EH (cell line): ENCODE measurements around the gene GPR141.
"Not testable (repeated sequence)": the region's sequence is repeated elsewhere in the genome, so short reads cannot be mapped to it uniquely, and the experiment has no call there.

Experiments used
- DNase-seq: peaks from one replicate; pipeline ENCODE4 v3.0.0-alpha.2; 2015; ENCODE audit warnings: low read depth

GPR141 gene

DNA sequence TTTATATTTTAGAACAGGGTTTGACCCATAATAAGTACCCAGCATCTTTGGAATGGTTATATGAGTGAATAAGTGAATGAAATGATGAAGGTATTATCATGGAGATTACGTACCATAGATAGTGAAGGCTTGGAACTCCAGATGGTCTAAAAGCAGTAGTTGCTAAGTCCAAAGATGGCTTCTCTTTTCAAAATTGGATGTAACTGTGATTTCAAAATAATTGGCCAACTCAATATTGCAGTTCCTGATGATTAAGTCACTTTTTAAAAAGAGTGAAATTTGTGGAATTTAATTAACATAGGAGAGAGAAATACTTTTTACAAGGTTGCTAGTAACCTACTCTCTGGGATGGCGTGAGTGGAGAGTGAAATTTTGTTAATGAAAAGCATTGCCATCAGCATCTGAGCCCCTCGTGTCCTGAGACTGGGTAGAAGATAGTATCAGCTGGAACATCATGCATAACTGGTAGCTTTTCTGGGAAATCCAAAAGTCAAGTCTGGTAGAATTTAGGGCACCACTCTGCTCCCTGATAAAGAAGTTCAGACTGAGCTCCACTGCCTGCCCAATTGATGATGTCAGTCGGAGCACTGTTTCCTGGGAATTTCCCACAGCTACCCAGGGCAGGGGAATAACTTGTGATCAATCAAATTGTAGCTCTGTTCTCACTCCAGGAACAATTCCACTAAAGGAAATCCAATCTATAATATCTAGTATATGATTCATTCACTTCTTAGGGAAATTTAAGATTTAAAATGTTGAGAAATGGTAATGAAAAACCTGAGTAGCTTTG lies 3.2 kb downstream of the GPR141 start:
- no peak for DNase-seq

DNA sequence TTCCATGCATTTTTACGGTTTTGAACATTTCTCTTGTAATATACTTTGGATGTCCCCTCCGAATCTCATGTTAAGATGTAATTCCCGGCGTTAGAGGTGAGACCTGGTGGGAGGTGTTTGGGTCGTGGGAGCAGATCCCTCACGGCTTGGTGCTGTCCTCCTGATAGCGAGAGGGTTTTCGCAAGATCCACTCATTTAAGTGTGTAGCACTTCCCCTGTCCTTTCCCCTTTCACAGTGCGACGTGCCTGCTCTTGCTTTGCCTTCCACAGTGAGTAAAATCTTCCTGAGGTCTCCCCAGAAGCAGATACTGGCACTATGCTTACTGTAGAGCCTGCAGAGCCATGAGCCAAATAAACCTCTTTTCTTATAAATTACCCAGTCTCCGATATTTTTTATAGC lies 6.6 kb downstream of the GPR141 start:
- DNase-seq: no peak

GRCh38 chr7:37694208-37695094 lies 10.9 kb downstream of the GPR141 start:
- DNase-seq: no peak

DNA sequence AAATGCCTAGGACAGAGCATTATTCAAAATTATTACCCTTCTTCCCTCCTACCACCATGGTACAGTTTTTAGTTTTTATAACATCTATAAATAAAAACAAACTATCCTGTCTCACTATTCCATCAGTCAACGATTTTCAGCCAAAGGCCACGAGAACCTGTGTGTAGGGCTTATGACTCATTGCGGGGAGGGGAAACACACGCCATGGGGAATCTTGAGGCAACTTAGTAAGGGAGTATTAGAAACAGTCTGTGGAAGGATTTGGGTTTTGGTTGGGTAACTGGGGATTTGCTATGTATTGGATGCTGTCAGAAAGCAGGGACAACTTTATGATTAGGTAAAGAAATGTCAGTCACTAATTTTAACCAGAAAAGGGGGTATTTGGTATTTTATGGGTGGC lies 14.7 kb downstream of the GPR141 start:
- no peak for DNase-seq

DNA sequence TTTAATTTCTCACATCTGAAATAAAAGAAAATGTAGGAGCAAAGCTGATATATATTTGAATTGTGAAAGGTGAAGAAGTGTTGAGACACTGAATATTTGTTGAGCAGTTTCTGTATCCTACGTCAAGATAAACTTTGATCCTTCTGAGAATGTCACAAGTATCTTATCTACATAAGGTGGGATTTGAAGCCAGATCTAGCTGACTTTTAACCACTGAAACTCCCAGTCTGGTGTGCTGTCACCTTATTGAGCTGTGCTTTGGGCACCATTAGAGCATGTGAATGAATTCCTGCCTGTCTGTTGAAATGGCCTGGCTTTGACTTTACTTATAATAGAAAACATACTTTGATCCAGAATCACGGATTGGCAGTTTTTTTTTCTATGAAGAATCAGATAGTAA lies 15.2 kb downstream of the GPR141 start:
- no peak for DNase-seq

GRCh38 chr7:37701769-37702168 lies 18.2 kb downstream of the GPR141 start:
- no peak for DNase-seq

DNA sequence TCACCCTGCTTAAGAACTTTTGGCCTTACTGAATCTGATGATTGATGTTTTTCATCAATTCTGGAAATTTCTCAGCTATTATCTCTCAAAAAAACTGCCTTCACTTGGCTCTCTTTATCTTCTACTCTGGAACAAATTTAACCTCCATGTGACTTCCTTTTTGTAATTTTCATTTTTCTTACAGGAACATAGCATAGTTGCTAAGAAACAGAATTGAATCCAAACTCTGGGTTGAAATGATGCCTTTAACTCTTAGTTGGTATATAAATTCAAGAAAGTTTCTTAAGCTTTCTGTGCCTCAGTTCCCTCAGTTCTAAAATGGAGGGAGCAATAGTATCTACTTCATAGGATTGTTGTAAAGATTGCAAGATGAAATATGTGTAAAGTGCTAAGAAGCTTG lies 19.8 kb downstream of the GPR141 start:
- DNase-seq: no peak

GRCh38 chr7:37704328-37704833 lies 20.8 kb downstream of the GPR141 start:
- DNase-seq: not testable (repeated sequence)

DNA sequence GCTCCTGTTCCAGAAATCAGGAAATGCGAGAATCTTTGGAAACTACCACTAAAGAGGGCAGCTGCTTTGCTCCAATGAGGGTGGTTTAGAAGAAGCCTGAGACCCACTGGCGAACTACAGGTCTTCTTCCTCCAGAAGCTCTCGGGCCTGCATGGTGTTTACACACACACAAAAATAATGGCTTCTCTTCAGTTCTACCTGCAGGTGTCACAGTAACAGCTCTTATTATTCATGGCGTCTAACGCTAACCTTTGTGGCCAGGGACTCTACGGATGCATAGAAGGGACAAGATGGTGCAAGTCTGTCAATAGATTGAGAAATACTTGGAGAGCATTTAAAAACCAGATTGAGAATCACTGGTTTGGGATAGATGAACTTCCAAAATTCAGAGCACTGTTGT lies 22.4 kb downstream of the GPR141 start:
- no peak for DNase-seq

GRCh38 chr7:37706804-37707203 lies 23.2 kb downstream of the GPR141 start:
- no peak for DNase-seq

GRCh38 chr7:37707754-37708485 lies 24.4 kb downstream of the GPR141 start:
- no peak for DNase-seq

DNA sequence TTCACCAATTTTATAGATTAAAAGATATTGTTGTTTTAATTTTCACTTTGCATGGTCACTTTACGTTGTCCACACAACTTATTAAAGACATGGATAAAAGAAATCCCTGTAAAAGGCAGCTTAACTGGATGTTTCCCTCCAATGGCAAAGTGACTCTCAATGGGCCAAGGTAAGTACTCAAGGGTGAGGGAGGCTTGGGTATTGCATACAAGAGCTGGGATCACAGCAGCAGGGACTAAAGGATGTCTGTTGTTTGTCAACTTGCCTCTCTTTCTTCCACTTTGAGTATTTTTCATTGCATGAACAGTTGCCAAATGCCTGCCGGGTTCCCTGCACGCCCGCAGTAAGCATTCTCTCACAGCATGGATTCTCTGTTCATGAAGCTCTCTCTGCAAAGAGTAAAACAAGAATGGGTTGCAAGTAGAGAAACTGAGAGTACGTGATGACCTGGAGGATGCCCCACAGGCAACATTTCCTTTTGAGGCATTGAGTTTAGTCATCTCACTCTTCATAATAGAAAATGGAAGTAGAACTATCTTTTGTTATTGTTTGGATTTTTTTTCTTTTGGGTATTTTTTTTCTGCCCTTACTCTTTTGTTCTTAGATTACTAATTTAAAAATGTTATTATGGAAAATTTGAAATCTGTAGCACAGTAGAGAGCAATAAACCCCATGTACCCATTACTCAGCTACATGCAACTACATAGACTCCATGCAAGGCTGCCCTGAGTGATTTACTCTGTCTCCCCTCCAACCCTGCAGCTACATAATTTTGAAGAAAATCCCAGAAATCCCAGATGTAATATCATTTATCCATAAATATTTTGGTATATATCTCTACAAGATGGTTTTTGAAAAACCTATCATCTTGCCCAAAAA lies 26.3 kb downstream of the GPR141 start:
- DNase-seq: no peak

DNA sequence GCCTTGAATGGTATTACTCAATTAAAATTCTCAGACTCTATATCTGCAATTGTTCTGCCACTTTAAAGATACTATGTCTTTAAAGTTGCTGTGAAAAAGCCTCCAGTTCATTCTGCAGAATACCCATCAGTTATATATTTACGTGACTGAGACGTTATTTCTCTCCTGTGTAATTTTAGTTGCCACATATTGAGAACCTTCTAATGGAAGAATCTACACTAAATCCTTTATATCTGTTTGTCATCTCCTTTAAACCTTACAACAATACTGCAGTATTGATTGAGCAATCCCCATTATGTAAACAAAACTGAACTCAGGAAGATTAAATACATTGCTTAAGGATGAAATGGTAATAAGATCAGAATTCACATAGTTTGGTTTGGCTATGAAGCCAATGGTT lies 30.0 kb downstream of the GPR141 start:
- DNase-seq: no peak

DNA sequence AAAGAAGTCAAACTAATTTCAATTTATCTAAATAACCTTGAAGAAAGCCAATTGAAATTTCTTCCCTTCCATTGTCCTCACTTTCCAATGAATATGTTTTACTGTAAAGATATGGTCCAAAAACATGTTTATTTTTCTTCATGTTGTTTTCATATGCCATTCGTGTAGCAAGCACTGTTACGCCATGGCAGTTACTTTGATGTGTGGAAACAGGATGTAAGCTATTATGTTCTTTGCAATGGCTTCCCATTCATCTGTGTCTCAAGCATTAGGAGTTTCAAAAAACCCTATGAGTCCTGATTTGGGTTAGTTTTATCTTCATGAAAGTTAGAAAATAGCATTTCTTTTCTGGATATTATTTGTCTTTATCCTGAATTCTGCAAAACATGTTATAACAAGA lies 31.0 kb downstream of the GPR141 start:
- DNase-seq: no peak

GRCh38 chr7:37718585-37718984 lies 35.0 kb downstream of the GPR141 start:
- no peak for DNase-seq

GRCh38 chr7:37719077-37719476 lies 35.5 kb downstream of the GPR141 start:
- no peak for DNase-seq

GRCh38 chr7:37724732-37725131 lies 41.2 kb downstream of the GPR141 start:
- DNase-seq: no peak

DNA sequence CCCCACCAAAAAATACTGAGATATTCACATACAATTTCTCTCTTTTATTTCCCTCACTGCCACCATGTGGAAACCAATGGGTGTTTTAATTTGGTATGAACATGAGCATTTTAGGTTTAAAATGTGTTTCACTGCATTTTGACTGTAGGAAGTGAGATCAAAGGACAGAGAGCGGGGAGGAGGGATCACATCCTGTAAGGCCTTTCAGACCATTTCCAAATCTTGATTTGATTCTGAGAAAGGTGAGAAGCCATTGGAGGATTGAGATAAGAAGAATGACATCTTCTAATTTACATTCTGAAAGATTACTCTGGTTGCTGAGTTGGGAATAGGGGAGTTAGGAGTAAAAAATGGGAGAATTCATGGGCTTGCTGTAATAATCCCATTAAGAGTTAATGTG lies 42.5 kb downstream of the GPR141 start:
- no peak for DNase-seq

DNA sequence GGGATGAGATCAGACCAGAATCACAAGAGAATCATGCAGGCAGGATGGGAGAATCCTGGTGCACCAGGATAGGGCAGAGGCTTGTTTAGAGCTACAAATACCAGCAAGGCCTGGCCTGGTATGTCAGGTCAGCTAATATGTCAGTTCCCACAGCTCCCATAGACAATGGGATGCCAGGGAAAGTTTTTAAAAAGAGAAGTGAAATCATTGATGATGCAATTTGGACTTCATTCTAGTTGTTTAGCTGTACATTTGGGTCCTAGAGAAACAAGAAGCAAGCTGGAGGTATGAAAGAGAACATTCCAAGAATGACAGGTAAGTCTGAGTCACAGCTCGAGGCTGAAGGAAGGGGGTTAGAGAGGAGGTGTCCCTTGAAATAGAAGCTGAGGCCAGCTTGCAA lies 45.2 kb downstream of the GPR141 start:
- no peak for DNase-seq

DNA sequence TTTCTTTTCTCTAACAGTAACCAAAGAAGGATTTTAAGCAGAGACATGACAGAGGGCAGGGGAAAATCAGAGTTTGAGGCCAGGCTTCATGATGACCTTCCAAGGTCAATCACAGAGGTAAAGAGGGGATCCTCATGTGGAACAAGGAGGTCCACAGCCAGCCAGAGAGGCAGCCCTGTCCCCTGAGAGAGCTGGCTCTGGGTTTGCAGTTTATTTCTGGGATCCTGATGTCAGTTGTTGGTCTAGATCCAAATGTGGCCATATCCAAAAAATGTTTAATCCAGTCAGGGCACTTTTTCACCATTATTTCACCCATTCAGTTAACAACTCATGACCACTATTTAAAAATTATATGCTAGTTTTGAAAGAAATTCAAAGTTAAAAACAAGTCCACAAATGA lies 45.6 kb downstream of the GPR141 start:
- DNase-seq: no peak

DNA sequence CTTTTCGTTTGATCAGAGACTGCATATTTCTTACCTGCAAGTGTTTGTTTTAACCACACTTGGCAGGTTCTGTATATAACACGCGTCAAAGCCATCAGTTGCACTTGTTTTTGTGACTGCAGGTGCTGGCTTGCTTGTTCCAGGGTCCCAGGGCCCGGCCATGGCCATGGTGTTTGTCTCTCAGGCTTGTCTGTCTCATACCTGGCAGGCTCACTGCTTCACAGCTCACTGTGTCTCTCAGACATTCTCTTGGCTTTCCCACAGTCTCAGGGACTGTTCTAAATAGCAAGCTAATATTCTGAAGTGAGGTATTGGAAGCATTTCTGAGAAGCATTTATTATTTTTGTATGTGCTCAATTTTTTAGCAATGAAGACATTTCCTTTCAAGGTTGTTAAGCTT lies 46.9 kb downstream of the GPR141 start:
- DNase-seq: no peak
